ENCODE data around the gene FKBP7. TPM values are rescaled to one million over a fixed set of nuclear protein-coding genes. Genes with fewer than 3 reads are reported as not detected.
A peak's percentile ranks its signal among the peaks of the same experiment; 100 is the strongest.
"Not testable (repeated sequence)": the region's sequence is repeated elsewhere in the genome, so short reads cannot be mapped to it uniquely, and the experiment has no call there.

Gene FKBP7
- total RNA-seq, 2 donors from 2014 or later, result 1.7 to 2.6 TPM

DNA sequence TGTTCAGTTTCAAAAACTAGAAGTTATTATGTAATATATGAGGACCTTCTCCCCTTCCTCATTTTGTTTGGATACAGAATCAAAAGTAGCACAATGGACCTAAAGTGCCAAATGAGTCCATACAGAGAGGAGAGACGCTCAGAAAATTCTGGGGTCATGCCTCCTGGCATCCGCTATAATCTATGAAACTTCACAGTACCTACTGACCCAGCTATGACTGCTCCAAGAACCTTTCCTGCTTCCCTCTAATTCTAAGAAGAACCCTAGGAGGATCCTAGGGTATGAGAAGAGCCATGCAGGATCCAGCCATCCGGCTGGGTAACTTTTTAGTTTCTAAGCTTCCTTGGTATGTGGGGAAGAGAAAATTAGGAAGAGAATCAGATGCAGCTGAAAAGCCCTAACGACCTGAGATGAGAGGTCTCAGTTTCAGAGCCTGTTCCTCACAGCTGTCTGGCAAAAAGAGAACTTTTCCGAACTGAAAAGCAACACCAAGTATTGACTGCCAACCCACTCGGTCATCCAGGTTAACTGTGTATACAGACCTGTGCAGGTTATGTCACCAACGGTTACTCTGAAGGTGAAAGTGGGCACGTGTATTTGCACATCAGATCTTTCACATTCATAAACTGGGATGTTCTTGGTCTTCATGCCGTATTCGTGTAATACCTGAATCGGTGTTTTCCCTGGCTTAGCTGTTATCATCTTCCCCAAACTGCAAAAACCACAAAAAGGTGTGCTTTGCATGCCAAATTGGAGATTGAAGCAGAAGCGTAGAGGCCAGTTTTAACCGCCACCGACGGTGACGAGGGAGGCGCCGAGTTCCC lies 28.5 kb downstream of the FKBP7 start:
- H3K27ac Mint-ChIP-seq, result peak overlapping the region; percentile 24
- no peak for ATAC-seq (replicated peaks)

DNA sequence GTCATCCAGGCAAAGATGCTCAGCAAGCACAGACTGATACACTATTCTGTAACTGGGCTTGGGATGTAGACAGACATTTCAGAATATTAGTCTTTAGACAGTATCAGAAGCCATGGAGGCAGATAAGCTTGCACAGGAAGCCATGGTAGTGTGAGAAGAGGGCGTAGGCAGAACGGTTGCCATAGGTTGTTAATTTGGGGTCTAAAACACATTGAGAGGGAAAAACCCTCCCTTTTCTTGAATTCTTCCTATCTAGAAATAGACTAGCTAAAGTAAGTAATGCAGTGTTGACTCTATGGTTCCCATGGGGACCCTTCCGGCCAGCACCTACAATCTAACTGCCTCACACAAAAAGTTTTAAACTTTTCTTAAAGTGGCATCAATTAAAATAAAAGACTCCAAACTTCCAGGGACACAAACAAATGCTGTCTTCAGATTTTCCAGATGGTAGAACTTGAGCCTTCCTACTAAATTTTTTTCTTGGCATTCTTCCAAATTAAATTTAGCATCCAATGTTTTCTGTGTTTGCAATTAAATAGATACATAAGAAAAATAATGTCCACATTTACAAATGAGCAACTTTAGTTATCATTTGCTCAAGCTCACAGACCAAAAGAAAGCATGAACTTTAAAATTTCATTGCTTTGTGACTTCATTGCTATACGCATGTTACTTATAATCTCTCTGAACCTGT lies 29.3 kb downstream of the FKBP7 start:
- H3K36me3 Mint-ChIP-seq (ENCODE audit: low read depth), result peaks cover 63% of the 10 kb centered on the region
- no peaks in the 10 kb centered on the region for H3K27me3 Mint-ChIP-seq
- no peak for ATAC-seq (replicated peaks)
- peak overlapping the region; percentile 87 for H3K4me3 Mint-ChIP-seq
- no peaks in the 10 kb centered on the region for H3K9me3 Mint-ChIP-seq
- peak overlapping the region; percentile 24 for H3K27ac Mint-ChIP-seq
- peaks cover 8% of the 10 kb centered on the region for H3K4me1 Mint-ChIP-seq

More for the DNA sequence above, 28.5 kb downstream of the FKBP7 start:
- Mint-ChIP-seq H3K4me3 (peak overlapping the region; percentile 87), H3K36me3 (ENCODE audit: low read depth) (peaks cover 55% of the 10 kb centered on the region), H3K27me3 (no peaks in the 10 kb centered on the region), H3K9me3 (no peaks in the 10 kb centered on the region), H3K4me1 (peaks cover 8% of the 10 kb centered on the region)

DNA sequence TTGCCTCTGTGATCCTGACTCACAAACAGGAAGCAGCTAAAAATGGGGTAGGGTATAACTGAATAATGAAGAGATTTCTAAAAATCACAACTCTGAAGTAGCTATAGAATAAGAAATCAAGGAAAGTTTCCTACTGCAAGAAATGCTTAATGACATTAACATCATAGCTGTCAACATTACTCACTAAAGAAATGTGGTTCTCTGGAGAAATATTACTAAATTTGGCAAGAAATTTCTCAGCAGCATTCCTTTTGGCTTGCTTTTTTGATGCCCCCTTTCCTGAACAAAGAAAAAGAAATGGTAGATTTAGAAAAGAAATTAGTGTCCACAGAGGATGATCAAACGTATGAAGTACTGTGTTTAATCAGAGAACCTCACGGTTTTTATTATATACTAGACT lies 37.0 kb downstream of the FKBP7 start:
- no peak for ATAC-seq (replicated peaks)
- Mint-ChIP-seq H3K4me3 (no peak overlapping the region), H3K27ac (no peak overlapping the region), H3K9me3 (no peaks in the 10 kb centered on the region), H3K4me1 (peaks cover 5% of the 10 kb centered on the region), H3K36me3 (ENCODE audit: low read depth) (peaks cover 100% of the 10 kb centered on the region), H3K27me3 (no peaks in the 10 kb centered on the region)

DNA sequence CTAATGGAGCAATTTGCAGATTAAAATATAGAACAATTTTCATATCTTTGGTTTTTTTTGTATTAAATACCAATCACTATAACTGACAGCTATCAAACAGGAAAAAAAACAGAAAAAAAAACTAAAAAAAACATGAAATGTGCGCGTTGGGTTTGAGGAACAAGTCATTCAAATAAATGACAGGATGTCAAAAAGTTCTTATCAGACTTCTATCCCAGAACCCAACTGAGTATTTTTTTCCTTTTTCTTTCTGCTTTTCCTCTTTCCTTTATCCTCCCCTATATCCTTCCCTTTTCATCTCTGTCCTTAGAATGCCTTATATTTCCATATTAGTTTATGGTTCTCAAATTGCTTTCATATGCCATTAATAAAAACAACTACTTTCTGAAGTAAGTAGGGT lies 41.7 kb downstream of the FKBP7 start:
- H3K9me3 Mint-ChIP-seq, result no peaks in the 10 kb centered on the region
- peaks cover 5% of the 10 kb centered on the region for H3K4me1 Mint-ChIP-seq
- H3K36me3 Mint-ChIP-seq (ENCODE audit: low read depth), result peaks cover 100% of the 10 kb centered on the region
- no peak for ATAC-seq (replicated peaks)
- no peak overlapping the region for H3K27ac Mint-ChIP-seq
- H3K27me3 Mint-ChIP-seq, result no peaks in the 10 kb centered on the region
- no peak overlapping the region for H3K4me3 Mint-ChIP-seq

DNA sequence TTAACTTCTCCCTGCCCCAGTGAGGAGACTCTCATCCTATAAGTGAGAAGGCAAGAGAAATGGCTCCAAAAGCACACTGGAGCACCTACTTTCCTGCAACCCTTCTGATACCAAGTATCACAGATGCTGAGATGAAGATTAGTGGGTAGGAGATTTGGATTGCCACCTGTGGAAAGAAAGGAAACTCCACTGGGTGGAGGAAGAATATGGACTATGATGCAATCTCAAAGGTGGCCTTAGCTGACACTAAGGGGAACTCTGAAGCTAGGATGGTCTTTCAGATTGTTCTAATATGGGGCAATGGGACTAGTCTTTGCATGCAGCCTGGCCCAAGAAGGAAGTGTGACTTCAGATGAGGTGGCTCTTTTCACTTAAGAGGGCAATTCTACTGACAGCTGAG lies 49.1 kb downstream of the FKBP7 start:
- peaks cover 15% of the 10 kb centered on the region for H3K9me3 Mint-ChIP-seq
- peaks cover 82% of the 10 kb centered on the region for H3K36me3 Mint-ChIP-seq (ENCODE audit: low read depth)
- ATAC-seq (replicated peaks), result no peak
- no peaks in the 10 kb centered on the region for H3K4me1 Mint-ChIP-seq
- no peaks in the 10 kb centered on the region for H3K27me3 Mint-ChIP-seq
- no peak overlapping the region for H3K4me3 Mint-ChIP-seq
- H3K27ac Mint-ChIP-seq, result peak overlapping the region; percentile 22

DNA sequence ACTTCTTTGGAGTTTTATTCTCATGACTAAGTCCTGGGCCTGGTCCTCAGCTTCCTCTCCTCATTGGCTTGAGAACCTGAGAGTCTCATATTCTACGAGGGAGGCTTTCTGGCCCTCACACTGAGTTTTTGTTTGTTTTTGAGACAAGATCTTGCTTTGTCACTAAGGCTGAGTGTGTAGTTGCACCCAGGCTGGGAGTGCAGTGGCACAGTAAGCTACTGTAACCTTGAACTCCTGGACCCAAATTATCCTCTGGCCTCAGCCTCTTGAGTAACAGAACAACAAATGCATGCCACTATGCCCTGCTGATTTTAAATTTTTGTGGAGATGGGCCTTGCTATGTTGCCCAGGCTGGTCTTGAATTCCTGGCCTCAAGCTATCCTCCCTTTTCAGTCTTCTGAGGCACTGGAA lies 50.0 kb downstream of the FKBP7 start:
- no peak overlapping the region for H3K27ac Mint-ChIP-seq
- no peak for ATAC-seq (replicated peaks)
- no peaks in the 10 kb centered on the region for H3K27me3 Mint-ChIP-seq
- H3K4me3 Mint-ChIP-seq, result no peak overlapping the region
- H3K36me3 Mint-ChIP-seq (ENCODE audit: low read depth), result peaks cover 72% of the 10 kb centered on the region
- peaks cover 16% of the 10 kb centered on the region for H3K9me3 Mint-ChIP-seq
- H3K4me1 Mint-ChIP-seq, result no peaks in the 10 kb centered on the region

DNA sequence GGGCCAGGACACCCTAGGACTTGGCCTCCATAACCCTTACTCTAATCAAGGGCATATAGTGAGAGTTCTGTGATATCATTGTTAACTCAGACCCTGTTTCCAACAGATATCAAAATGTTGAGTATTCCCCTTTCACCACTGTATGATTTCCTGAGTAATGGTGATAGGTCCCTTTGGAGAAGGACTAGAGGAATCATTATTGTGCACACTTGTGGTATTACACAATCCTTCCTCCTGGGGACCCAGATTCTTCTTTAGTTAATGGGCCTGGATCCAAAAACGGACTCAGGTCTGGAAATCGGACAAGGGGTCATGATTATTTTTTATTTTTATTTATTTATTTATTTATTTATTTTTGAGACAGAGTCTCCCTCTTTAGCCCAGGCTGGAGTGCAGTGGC lies 50.9 kb downstream of the FKBP7 start:
- no peaks in the 10 kb centered on the region for H3K27me3 Mint-ChIP-seq
- peaks cover 16% of the 10 kb centered on the region for H3K9me3 Mint-ChIP-seq
- no peak for ATAC-seq (replicated peaks)
- no peak overlapping the region for H3K4me3 Mint-ChIP-seq
- H3K36me3 Mint-ChIP-seq (ENCODE audit: low read depth), result peaks cover 63% of the 10 kb centered on the region
- H3K4me1 Mint-ChIP-seq, result no peaks in the 10 kb centered on the region
- H3K27ac Mint-ChIP-seq, result no peak overlapping the region

DNA sequence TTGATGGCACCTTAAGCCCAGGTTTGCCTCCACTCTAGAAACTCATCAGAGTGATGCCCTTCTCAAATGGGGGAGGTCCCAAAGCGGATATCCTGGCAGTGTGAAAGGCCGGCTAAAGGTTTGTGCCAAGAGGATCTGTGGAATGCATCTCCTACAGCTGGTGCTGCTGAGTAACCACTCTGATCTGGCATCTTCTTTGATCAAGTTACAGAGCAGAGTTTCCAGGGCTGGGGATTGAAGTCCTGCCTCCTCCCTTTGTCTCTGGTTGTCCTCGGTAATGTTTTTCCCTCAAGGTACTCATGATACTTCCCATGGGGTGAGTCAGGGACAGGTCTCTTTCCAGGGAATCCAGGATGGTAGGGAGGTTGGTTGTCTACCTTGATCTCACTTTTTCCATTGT lies 52.0 kb downstream of the FKBP7 start:
- Mint-ChIP-seq H3K9me3 (peaks cover 16% of the 10 kb centered on the region), H3K4me1 (no peaks in the 10 kb centered on the region), H3K36me3 (ENCODE audit: low read depth) (peaks cover 52% of the 10 kb centered on the region), H3K4me3 (no peak overlapping the region), H3K27ac (no peak overlapping the region), H3K27me3 (no peaks in the 10 kb centered on the region)
- no peak for ATAC-seq (replicated peaks)

DNA sequence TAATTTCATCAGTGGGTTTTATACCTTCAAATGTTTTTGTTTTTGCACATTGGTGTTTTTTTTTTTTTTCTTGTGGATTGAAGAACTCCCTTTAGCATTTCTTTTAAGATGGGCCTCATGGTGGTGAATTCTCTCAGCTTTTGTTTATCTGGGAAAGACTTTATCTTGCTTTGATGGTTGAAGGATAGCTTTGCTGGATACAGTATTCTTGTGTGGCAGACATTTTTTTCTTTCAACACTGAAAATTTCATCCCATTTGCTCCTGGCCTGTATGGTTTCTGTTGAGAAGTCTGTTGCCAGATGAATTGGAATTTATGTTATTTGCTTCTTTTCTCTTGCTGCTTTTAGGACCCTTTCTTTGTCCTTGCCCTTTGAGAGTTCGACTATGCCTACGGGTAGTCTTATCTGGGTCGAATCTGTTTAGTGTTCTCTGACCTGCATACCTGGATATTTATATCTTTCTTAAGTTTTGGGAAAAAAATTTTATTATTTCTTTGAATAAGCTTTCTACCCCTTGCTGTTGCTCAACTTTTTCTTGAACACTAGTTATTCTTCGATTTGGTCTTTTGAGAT lies 53.1 kb downstream of the FKBP7 start:
- peaks cover 16% of the 10 kb centered on the region for H3K9me3 Mint-ChIP-seq
- H3K27me3 Mint-ChIP-seq, result no peaks in the 10 kb centered on the region
- peaks cover 42% of the 10 kb centered on the region for H3K36me3 Mint-ChIP-seq (ENCODE audit: low read depth)
- no peak overlapping the region for H3K4me3 Mint-ChIP-seq
- H3K4me1 Mint-ChIP-seq, result no peaks in the 10 kb centered on the region
- H3K27ac Mint-ChIP-seq, result no peak overlapping the region
- no peak for ATAC-seq (replicated peaks)

DNA sequence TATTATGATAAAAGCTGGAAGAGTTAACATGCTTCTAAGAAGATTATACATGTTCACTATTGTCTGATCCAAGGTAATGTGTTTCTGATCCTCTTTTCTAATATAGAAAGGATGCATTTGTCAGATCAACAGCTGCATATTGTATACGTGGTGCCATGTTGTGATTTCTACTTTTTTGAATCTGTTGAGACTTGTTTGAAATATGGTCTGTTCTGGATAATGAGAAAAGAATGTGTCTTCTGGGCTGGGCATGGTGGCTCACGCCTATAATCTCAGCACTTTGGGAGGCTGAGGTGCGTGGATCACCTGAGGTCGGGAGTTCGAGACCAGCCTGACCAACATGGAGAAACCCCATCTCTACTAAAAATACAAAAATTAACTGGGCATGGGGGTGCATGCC lies 54.7 kb downstream of the FKBP7 start:
- H3K4me3 Mint-ChIP-seq; H3K4me1 Mint-ChIP-seq; ATAC-seq (replicated peaks); H3K27ac Mint-ChIP-seq; H3K27me3 Mint-ChIP-seq: not testable (repeated sequence)
- H3K36me3 Mint-ChIP-seq (ENCODE audit: low read depth), result peaks cover 26% of the 10 kb centered on the region
- H3K9me3 Mint-ChIP-seq, result peaks cover 16% of the 10 kb centered on the region

DNA sequence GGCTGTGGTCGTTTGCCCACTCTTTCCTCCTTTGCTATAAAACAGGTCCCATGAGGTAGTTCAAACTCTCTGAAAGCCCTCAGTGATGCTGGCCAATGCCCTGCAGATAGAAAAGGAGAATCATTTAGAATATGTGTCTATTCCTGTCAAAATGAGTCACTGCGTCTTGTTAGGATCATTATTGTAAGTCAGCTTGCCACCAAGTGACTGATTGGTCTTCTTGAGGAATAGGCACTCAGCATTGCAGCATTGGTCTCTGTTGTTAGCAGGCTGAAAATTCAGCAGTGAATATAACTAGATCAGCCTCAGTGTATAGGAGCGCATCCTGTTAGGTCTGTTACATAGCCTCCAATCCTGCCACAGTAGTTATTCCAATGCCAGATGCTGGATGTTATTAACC lies 56.3 kb downstream of the FKBP7 start:
- H3K9me3 Mint-ChIP-seq, result peaks cover 16% of the 10 kb centered on the region
- peaks cover 12% of the 10 kb centered on the region for H3K36me3 Mint-ChIP-seq (ENCODE audit: low read depth)
- ATAC-seq (replicated peaks), result no peak
- no peaks in the 10 kb centered on the region for H3K4me1 Mint-ChIP-seq
- H3K27me3 Mint-ChIP-seq, result no peaks in the 10 kb centered on the region
- H3K27ac Mint-ChIP-seq, result no peak overlapping the region
- H3K4me3 Mint-ChIP-seq, result no peak overlapping the region

DNA sequence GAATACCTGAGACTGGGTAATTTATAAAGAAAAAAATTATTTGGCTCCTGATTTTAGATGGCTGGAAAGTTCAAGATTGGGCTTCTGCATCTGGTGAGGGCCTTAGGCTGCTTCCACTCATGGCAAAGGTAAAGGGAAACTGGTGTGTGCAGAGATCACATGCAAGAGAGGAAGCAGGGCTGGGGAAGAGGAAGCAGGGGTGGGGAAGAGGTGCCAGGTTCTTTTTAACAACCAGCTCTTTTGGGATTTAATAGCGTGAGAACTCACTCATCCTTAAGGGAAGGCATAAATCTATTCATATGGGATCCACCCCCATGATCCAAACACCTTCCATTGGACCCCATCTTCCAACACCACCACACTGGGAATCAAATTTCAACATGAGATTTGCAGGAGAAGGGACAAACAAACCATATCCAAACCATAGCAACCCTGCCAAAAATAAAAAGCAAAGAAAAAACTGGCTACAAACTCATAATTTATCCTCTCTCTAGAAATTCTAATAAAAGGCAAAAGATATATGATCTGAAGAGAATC lies 57.9 kb downstream of the FKBP7 start:
- Mint-ChIP-seq H3K27me3 (no peaks in the 10 kb centered on the region), H3K27ac (no peak overlapping the region), H3K36me3 (ENCODE audit: low read depth) (no peaks in the 10 kb centered on the region), H3K9me3 (peaks cover 9% of the 10 kb centered on the region), H3K4me1 (no peaks in the 10 kb centered on the region), H3K4me3 (no peak overlapping the region)
- no peak for ATAC-seq (replicated peaks)

DNA sequence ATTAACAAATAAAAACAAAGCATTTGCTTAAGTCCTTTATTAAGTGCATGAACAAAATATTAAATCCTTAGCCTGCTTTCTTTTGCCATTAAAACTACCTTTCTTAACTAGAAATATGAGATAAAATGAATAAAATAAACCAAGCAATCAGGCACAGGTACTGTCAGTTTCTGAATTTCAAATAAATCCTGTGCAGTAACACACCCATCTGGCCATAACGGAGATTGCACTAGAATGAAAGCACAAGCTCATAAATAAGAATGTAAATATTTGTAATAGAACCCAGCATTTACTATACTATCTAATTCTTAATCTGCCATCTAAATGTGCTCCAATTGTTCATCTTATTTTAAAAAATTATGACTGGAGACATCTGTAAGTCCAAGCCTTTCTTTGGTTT lies 59.3 kb downstream of the FKBP7 start:
- no peak for ATAC-seq (replicated peaks)
- no peaks in the 10 kb centered on the region for H3K36me3 Mint-ChIP-seq (ENCODE audit: low read depth)
- no peak overlapping the region for H3K4me3 Mint-ChIP-seq
- peaks cover 7% of the 10 kb centered on the region for H3K4me1 Mint-ChIP-seq
- H3K27me3 Mint-ChIP-seq, result no peaks in the 10 kb centered on the region
- H3K9me3 Mint-ChIP-seq, result no peaks in the 10 kb centered on the region
- no peak overlapping the region for H3K27ac Mint-ChIP-seq

DNA sequence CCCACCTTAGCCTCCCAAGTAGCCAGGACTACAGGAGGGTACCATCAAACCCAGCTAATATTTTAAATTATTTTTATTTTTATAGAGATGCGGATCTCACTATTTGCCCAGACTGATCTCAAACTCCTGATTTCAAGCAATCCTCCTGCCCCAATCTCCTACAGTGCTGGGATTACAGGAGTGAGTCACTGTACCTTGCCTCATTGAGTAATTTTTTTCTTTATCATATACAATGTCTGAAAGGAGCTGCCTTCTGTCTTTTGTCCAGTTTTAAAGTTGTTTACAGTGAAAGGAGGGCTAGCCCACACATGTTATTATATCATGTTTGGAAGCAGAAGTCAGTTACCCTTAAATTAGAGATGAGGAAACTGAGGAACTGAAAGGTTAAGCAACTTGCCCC lies 60.0 kb downstream of the FKBP7 start:
- Mint-ChIP-seq H3K9me3 (no peaks in the 10 kb centered on the region), H3K4me3 (no peak overlapping the region), H3K27ac (no peak overlapping the region), H3K27me3 (no peaks in the 10 kb centered on the region), H3K4me1 (peaks cover 8% of the 10 kb centered on the region), H3K36me3 (ENCODE audit: low read depth) (no peaks in the 10 kb centered on the region)
- no peak for ATAC-seq (replicated peaks)

DNA sequence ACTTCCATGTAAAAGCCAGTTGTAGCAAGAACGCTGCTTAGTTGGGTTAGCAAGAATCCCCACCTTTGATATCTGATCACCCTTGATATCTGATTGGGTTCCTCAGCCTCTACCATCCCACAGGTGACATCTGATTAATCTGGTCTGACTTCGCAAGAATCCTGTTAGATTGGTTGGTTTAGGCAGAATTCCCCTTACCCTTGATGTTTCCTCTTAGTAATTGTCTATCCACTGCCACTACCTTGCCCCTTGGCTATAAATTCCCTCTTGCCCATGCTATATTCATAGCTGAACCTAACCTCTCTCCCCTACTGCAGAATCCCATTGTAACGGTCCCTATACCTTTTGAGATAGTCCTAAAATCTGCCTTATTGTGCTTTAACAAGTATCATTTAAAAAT lies 60.5 kb downstream of the FKBP7 start:
- peaks cover 10% of the 10 kb centered on the region for H3K4me1 Mint-ChIP-seq
- no peaks in the 10 kb centered on the region for H3K27me3 Mint-ChIP-seq
- no peaks in the 10 kb centered on the region for H3K9me3 Mint-ChIP-seq
- no peaks in the 10 kb centered on the region for H3K36me3 Mint-ChIP-seq (ENCODE audit: low read depth)
- no peak for ATAC-seq (replicated peaks)
- no peak overlapping the region for H3K4me3 Mint-ChIP-seq
- no peak overlapping the region for H3K27ac Mint-ChIP-seq
